ENCODE results near the gene TAF11L10. TPM values are rescaled to one million over a fixed set of nuclear protein-coding genes. Genes with fewer than 3 reads are reported as not detected.
"Not testable (repeated sequence)": the region's sequence is repeated elsewhere in the genome, so short reads cannot be mapped to it uniquely, and the experiment has no call there.

The TAF11L10 gene
- total RNA-seq, 1 donor from 2014 or later, result not detected

DNA sequence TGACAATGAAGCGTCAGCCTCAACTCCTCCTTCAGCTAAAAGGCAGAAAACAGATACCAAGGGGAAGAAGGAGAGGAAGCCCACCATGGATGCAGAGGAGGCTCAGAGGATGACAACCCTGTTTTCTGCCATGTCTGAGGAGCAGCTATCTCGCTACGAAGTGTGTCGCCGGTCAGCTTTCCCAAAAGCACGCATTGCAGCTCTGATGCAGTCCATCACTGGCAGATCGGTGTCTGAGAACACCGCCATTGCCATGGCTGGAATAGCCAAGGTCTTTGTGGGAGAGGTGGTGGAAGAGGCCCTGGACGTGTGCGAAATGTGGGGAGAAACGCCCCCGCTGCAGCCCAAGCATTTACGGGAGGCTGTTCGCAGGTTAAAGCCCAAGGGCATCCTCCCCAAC lies 7.3 kb upstream of the TAF11L10 start:
- FAIRE-seq (no peak), DNase-seq (ENCODE audit: low read depth) (no peak)
- Histone ChIP-seq H3K4me3 (ENCODE audit: low read depth, low read length) (no peak overlapping the region), H3K27me3 (ENCODE audit: control insufficient read depth, insufficient read depth, low read length) (no peaks in the 10 kb centered on the region), H3K36me3 (ENCODE audit: control insufficient read depth, insufficient read depth, low read length) (no peaks in the 10 kb centered on the region)
- TF ChIP-seq, protein P1, sequence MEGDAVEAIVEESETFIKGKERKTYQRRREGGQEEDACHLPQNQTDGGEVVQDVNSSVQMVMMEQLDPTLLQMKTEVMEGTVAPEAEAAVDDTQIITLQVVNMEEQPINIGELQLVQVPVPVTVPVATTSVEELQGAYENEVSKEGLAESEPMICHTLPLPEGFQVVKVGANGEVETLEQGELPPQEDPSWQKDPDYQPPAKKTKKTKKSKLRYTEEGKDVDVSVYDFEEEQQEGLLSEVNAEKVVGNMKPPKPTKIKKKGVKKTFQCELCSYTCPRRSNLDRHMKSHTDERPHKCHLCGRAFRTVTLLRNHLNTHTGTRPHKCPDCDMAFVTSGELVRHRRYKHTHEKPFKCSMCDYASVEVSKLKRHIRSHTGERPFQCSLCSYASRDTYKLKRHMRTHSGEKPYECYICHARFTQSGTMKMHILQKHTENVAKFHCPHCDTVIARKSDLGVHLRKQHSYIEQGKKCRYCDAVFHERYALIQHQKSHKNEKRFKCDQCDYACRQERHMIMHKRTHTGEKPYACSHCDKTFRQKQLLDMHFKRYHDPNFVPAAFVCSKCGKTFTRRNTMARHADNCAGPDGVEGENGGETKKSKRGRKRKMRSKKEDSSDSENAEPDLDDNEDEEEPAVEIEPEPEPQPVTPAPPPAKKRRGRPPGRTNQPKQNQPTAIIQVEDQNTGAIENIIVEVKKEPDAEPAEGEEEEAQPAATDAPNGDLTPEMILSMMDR (IDR thresholded peaks at IDR 0.05; ENCODE audit: insufficient read depth, low read length, severe bottlenecking), result no peak

DNA sequence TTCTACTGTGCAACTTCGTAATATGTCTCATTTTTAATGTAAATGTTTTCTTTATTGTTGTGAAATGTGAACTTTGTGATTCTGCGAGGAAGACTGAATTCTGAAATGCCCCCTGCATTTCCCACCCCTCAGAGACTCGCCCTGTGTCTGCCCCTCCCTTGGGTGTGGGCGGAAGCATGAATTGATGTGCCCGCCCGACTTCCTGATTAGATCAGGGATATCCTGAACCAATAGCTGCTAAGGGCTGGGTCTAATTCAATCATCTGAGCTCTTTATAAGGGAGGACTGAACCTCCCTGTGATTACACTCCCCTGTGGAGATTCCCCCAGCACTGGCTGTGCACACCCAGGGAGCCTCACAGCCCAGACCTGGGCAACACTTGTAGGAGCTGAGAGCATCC lies 6.3 kb upstream of the TAF11L10 start, which contains the start of gene TAF11L11:
Gene TAF11L11, plus strand, starts transcription at position 304 of the 400 bp plus-strand sequence.
- H3K4me3 ChIP-seq (ENCODE audit: low read depth, low read length); H3K36me3 ChIP-seq (ENCODE audit: control insufficient read depth, insufficient read depth, low read length); DNase-seq (ENCODE audit: low read depth); H3K27me3 ChIP-seq (ENCODE audit: control insufficient read depth, insufficient read depth, low read length); FAIRE-seq: not testable (repeated sequence)

DNA sequence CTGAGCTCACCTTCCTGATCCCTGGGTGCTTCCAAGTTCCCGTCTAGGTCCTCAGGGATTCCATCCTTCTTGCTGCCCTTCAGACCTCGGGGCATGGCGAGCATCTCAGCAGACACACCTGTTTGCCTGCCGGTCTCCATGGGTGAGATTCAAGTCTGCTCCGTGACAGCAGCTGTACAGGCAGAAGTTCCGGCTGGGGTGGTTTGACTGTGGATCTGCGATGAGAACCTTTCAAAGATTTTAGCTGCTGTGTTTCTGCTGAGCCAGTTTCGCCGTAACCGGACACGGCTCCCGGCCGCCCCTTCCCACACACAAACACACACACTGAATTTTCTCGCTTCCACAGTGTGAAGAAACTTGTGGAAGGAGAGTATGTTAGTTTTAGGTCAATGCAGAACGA lies 3.4 kb downstream of the TAF11L10 start, which contains the start of gene TAF11L9:
Gene TAF11L9, minus strand, starts transcription at position 140 of the 400 bp plus-strand sequence.
- not testable (repeated sequence) for H3K36me3 ChIP-seq (ENCODE audit: control insufficient read depth, insufficient read depth, low read length); FAIRE-seq; DNase-seq (ENCODE audit: low read depth); H3K4me3 ChIP-seq (ENCODE audit: low read depth, low read length); H3K27me3 ChIP-seq (ENCODE audit: control insufficient read depth, insufficient read depth, low read length)

DNA sequence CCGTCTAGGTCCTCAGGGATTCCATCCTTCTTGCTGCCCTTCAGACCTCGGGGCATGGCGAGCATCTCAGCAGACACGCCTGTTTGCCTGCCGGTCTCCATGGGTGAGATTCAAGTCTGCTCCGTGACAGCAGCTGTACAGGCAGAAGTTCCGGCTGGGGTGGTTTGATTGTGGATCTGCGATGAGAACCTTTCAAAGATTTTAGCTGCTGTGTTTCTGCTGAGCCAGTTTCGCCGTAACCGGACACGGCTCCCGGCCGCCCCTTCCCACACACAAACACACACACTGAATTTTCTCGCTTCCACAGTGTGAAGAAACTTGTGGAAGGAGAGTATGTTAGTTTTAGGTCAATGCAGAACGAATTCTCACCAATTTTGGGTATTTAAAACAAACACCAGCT lies 6.8 kb downstream of the TAF11L10 start, which contains the start of gene TAF11L8:
Gene TAF11L8, minus strand, starts transcription at position 101 of the 400 bp plus-strand sequence.
- H3K36me3 ChIP-seq (ENCODE audit: control insufficient read depth, insufficient read depth, low read length); FAIRE-seq; H3K4me3 ChIP-seq (ENCODE audit: low read depth, low read length); DNase-seq (ENCODE audit: low read depth); H3K27me3 ChIP-seq (ENCODE audit: control insufficient read depth, insufficient read depth, low read length): not testable (repeated sequence)

DNA sequence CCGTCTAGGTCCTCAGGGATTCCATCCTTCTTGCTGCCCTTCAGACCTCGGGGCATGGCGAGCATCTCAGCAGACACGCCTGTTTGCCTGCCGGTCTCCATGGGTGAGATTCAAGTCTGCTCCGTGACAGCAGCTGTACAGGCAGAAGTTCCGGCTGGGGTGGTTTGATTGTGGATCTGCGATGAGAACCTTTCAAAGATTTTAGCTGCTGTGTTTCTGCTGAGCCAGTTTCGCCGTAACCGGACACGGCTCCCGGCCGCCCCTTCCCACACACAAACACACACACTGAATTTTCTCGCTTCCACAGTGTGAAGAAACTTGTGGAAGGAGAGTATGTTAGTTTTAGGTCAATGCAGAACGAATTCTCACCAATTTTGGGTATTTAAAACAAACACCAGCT lies 12.0 kb downstream of the TAF11L10 start, which contains the start of gene TAF11L7:
Gene TAF11L7, minus strand, starts transcription at position 101 of the 400 bp plus-strand sequence.
- H3K36me3 ChIP-seq (ENCODE audit: control insufficient read depth, insufficient read depth, low read length); H3K27me3 ChIP-seq (ENCODE audit: control insufficient read depth, insufficient read depth, low read length); FAIRE-seq; DNase-seq (ENCODE audit: low read depth); H3K4me3 ChIP-seq (ENCODE audit: low read depth, low read length): not testable (repeated sequence)

Other genes starting within 250 kb of the TAF11L10 start
- not detected in 2 replicates for gene TAF11L2, start 99.6 kb downstream of the TAF11L10 start, total RNA-seq
- gene TAF11L3, start 79.5 kb downstream of the TAF11L10 start, total RNA-seq, result not detected in 2 replicates
- gene TAF11L4, start 76.0 kb downstream of the TAF11L10 start, total RNA-seq, result not detected in 2 replicates
- not detected in 2 replicates for gene TAF11L5, start 72.6 kb downstream of the TAF11L10 start, total RNA-seq
- not detected in 2 replicates for gene TAF11L6, start 69.2 kb downstream of the TAF11L10 start, total RNA-seq
- gene TAF11L7, start 12.1 kb downstream of the TAF11L10 start, total RNA-seq, result not detected in 2 replicates
- gene TAF11L8, start 6.9 kb downstream of the TAF11L10 start, total RNA-seq, result not detected in 2 replicates
- gene TAF11L9, start 3.4 kb downstream of the TAF11L10 start, total RNA-seq, result not detected in 2 replicates
- gene TAF11L11, start 6.4 kb upstream of the TAF11L10 start, total RNA-seq, result not detected in 2 replicates
- gene TAF11L12, start 12.6 kb upstream of the TAF11L10 start, total RNA-seq, result 0.26 TPM in 1 of 2 replicates, not detected in the other
- not detected in 2 replicates for gene TAF11L13, start 34.3 kb upstream of the TAF11L10 start, total RNA-seq
- gene TAF11L14, start 36.6 kb upstream of the TAF11L10 start, total RNA-seq, result not detected in 2 replicates

Data from bronchial epithelial cell (primary cell).